ENCODE results near the gene HAPSTR1.

Gene HAPSTR1

DNA sequence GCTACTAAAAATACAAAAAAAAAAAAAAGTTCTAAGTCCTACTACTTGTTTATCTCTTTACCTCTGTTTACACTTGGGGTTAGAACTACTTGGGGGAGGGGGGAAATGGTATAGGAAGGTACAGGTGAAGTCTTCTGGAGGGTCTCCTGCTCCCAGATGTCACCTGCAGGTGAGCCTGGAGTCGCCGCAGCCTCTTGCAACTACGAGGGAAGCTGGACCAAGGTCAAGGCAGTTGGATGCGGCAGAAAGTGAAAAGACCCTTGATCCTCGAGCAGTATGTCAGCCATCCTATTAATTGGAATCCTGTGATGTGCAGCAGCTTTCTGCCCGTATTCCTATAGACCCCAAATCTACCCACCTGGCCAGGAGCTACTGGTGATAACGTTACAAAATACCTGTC lies 33.0 kb downstream of the HAPSTR1 start:
- no peak for DNase-seq

DNA sequence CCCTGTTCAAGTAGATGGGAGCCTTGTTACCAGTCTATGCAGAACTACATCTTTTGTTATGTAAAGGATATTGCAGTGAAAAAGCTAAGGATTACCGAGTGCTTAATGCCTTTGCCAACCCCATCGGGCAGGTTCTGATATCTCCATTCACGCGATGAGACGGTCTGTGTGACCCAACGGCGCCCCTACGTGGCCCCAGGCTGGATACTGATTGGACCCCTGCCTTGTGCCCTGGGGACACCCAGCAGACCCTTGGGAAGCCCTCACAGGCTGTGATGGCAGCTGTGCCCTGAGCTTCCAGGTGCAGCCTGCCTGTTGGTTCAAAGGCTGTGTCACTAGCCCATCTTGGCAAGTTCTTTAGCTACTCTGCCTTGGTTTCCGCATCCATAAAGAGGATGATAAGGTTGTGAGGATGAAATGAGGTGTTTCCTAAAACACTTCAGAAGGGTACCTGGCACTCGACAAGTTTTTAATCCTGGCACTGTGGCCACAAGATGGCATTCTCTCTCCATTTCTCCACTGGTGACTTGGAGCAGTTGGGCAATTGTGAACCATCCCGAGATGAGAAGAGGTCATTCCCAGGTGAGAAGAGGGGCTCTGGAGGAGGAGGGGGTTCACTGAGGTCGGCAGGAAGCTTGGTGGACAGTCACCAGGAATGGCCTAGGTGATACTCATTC lies 33.6 kb downstream of the HAPSTR1 start:
- DNase-seq = no peak

DNA sequence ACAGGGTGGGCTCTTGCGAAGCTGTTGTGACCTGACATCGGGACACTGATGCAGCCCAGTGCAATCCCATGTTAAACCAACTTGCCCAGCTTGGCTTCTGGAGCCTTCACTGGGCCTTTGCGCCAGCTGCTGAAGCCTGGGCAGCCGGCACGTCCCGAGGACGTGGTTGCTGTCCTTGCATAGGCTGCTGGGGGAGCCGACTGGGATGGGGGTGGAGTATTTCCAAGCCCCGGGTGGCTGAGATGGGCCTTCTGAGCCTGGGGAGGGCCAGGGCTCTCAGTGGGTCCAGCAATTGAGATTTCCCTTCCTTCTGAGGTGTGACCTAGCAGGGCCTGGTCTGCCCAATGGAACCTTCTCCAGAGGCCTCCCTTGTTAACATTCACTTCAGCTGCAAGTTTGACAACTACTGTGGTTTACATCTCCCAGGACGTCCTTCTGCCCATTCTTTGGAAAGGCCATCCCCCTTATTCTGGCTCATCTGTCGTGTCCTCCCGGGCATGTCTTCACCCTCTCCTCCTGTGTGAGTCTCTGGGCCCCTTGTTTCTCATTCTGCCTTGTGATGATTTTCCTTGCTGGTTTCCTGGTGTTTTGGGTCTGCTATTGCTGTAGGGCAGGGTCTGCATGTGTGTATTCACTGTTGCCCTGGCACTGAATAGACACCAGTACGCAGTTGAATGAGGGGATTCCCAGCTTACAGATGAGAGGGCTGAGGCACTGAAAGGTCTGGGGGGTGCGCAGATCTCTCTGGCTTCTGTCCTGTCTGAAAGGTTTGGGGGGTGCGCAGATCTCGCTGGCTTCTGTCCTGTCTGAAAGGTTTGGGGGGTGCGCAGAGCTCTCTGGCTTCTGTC lies 34.4 kb downstream of the HAPSTR1 start:
- DNase-seq = no peak

DNA sequence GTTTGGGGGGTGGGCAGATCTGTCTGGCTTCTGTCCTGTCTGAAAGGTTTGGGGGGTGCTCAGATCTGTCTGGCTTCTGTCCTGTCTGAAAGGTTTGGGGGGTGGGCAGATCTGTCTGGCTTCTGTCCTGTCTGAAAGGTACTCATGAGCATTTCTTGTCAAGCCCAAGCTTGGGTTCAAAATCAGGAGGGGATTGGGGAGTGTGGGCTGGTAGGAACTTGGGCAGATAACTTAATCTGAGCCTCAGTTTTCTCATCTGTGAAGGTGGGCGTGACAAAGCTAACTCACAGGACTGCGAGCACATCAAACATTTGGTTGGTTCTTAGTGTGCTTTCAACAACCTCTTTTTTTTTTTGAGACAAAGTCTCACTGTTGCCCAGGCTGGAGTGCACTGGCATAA lies 35.2 kb downstream of the HAPSTR1 start:
- DNase-seq = no peak

DNA sequence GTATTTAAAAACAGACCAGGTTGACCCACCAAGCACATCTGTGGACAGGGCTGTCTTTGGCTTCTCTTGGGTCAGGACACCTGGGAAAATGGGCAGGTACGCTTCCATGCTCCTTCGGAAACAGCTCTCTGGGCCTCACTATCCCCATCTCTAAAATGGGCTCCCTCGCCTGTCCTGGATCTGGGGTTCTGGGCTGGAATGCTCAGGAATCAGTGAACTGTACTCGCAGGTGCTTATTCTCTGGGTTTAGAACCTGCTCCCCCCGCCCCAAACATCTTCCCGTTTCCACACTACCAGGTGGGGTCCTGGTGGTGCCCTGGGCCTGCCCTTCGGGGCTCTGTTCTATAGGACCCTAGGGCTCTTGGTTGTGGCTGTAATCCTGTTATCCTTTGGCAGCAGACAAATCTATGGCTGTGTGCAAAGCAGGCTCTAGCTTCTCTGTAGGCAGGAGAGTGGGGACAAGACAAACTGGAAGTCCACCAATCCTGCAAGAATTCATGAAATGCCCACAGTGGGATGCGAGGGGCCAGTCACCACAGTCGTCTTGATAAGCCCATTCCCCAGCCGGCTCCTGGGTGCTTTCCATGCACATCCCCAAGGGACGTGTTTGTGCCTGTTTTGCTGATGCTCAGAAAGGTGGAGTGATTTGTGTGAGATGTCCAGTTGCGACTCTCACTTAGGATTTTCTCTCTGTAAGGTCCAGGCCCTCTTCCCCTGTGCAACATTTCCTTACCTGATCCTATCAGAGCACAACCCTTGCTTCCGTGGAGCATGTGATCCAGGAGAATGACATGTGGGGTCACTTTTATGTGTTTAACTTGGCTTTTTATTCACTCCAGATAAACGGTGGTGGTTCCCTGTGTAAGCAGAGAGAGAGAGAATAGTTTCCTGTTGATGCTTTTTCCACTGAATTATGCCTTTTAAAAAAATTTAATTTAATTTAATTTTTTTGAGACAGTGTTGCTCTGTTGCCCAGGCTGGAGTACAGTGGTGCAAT lies 37.2 kb downstream of the HAPSTR1 start:
- DNase-seq = peak; percentile 59

DNA sequence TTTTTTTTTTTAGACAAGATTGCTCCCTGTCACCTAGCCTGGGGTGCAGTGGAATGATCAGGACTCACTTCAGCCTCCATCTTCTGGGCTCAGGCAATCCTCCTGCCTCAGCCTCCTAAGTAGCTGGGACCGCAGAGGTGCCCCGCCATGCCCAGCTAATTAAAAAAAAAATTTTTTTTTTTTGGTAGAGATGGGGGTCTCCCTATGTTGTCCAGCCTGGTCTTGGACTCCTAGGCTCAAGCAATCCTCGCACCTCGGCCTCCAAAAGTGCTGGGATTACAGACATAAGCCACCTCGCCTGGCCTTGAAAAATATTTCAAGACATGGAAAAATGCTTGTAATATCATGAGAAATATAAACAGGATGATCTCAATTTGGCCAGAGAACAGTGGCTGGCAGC lies 42.9 kb downstream of the HAPSTR1 start:
- no peak for DNase-seq

DNA sequence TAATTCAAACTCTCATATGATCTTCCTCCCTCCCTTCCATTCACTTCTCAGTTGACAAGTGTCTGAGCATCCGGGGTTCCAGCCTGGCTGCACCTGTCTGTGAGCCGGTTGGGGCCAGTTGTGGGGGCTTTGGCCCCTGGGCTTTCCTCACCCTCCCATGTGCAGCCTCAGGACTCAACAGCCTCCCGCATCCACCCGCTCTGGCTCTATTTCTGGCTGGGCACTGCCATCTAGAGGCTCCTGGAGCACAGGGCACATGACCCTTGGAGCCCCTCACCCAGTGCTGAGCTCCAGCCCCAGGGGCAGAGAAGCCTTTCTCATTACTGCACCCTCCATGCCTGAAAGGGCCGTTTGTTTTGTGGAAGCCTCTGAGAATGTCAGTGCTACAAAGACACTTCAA lies 43.3 kb downstream of the HAPSTR1 start:
- DNase-seq = peak; percentile 89

DNA sequence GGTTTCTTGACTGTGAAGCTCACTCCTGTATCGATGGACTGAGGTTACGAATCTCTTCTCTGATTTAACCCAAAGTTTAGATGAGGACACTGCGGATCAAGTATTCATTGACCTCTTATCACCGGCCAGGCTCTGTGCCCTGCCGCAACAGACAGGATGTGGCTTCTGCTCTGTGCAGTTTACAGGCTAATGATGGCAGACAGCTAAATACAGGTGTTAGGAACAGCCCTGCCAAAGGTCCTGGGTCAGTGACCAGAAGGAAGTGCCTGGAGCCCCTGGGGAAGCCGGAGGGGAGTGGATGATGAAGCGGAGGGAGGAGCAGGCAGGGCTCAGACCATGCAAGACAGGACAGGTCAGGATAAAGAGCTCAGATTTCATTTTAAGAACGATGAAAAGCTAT lies 44.4 kb downstream of the HAPSTR1 start:
- DNase-seq = peak; percentile 77

DNA sequence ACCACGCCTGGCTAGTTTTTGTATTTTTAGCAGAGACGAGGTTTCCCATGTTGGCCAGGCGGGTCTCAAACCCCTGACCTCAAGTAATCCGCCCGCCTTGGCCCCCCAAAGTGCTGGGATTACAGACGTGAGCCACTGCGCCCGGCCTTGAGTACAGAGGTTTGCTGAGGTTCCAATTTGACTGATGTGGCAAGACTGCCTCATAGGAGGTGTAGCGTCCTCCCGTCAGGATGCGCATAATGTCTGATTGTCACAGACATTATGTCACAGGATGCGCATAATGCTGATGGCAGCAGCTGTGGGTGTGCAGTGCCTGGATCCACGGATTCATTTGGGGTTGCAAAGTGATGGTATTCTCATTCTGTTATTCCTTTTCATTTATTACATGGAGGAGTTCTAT lies 45.2 kb downstream of the HAPSTR1 start:
- no peak for DNase-seq

DNA sequence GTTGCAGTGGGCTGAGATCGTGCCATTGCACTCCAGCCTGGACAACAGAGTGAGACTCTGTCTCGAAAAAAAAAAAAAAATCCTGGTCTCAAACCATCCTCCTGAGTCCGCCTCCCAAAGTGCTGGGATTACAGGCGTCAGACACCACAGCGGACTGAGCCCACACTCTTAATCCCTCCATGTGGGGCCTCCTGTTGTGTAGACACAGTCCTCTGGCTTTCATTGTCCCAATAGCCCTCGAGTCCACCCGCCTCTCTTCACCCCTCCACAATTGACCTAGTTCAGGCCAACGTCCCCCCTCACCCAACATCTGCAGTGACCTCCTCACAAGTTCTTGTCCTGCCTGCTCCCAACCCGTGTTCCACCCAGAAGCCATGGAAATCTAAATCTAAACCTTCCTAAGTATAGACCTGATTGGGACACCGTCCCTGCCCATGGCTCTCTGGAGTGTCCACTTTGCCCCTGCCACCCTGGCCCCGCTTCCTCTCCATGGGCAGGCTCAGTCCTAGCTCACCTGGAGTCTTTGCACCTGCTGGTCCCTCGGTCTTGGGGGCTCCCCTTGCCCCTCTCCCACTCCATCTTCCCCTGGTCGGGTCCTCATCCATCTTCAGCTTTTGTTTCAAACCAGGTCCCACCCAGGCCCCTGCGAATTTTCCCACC lies 46.7 kb downstream of the HAPSTR1 start:
- peak; percentile 2 for DNase-seq

DNA sequence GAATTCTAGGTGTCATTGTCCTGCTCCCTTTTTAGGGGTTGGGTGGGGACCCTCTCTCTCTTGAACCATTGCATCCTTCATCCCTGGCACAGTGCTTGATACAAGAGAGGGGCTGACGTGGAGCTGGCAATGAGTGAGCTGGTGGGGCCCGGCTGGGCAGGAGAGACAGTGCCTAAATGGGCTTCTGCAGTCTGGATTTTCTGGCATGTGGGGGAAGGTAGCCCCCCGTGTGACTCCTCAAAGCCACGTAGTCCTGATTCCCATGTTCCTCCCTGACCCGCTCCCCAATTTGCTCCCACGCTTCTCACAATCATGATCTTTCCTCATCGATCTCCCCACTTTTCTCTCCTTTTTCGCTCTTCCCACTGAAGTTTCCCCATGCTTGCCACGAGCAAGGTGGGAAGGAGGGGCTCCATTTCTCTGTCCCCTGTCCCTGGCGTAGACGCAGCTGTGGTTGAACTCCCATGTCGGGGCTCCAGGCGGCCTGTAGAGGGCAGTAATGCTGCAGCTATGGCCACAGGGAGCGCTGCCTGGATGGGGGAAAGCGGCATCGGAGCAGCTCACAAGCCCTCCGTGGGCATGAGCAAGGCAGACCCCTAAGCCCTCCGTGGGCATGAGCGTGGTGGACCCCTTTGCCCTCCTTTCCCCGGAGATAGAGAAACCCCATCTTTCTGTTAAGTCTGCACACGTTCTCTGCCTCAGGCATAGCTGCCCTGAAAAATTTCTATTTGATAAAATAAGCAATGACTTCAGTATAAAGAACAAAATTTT lies 47.5 kb downstream of the HAPSTR1 start:
- peak; percentile 87 for DNase-seq

DNA sequence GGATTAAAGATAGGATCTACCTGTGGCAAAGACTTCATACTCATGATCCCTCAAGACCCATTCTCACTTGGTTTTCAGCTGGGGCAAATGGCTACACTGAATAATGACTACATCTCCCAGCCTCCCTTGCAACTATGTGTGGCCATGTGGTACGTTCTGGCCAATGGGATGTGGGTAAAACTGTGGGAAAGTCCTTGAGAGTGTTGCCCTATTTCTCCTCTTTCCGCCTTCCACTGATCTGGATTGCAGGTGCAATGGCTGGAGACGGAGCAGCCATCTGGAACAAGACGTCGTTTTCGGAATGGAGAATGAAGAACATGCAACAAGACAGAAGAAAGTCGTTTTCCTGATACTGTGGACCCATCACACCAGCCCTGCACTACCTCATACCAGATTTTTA lies 48.5 kb downstream of the HAPSTR1 start:
- DNase-seq = no peak

All from islet precursor cell (in vitro differentiated cells).